CD4-positive, alpha-beta T cell treated with Interleukin-4 for 4 hours (primary cell): ENCODE results near the gene AP1AR.

Experiments
- DNase-seq: peaks from one replicate; pipeline ENCODE4 v3.0.0-alpha.2; 2020

Gene AP1AR

GRCh38 chr4:112225157-112225556 lies 6.4 kb upstream of the AP1AR start:
- no peak for DNase-seq

GRCh38 chr4:112230879-112231778 lies 458 bp upstream of the AP1AR start:
- peak; percentile 94 for DNase-seq

- peak; percentile 69 for DNase-seq
These were observed 3.5 kb downstream of the AP1AR start for GRCh38 chr4:112234952-112235609.

GRCh38 chr4:112236040-112236439 lies 4.5 kb downstream of the AP1AR start:
- DNase-seq, result no peak

- no peak for DNase-seq
These were observed 7.2 kb downstream of the AP1AR start for GRCh38 chr4:112238833-112239232.

DNA sequence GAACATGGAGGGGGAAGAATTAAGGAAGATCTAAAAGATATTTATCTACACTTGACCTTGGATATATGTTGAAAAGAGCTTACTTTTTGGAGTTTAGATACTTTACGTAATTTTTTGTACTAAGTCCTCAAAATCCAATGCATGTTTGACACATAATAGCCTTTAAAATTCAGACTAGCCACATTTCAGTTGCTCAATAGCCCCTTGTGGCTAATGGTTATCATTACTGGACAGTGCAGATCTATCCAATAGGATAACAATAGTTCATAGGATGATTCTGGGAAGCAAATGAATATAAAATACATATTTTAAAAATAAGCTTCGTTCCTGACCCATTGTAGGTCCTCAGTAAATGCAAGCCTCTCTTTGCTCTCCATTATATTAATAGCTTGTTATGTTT lies 13.8 kb downstream of the AP1AR start:
- no peak for DNase-seq

- DNase-seq, result no peak
These were observed 15.4 kb downstream of the AP1AR start for GRCh38 chr4:112247021-112247420.

- DNase-seq, result no peak
These were observed 19.5 kb downstream of the AP1AR start for GRCh38 chr4:112251019-112251643.

- no peak for DNase-seq
These were observed 20.6 kb downstream of the AP1AR start for GRCh38 chr4:112252234-112252633.

GRCh38 chr4:112253382-112254000 lies 21.9 kb downstream of the AP1AR start:
- DNase-seq, result no peak

GRCh38 chr4:112257098-112257497 lies 25.5 kb downstream of the AP1AR start:
- DNase-seq, result no peak

DNA sequence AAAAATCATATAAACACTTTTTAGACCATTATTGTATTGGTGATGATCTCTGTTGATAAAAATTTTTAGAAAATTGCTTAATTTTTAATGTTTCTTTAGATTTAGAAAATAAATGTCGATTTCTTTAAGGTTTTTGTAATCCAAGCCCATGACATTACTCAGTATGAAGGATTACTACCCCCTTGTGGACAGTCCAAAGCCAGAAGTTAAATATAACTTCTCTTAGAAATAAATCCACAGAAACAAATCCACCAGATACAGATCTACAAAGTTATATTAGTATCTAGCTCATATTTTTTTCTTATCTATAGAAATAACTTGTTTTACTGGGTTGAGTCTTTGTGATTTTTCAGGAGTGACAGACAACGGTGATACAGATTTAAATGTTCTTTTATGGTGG lies 35.2 kb downstream of the AP1AR start:
- DNase-seq, result peak; percentile 27

- DNase-seq, result no peak
These were observed 38.5 kb downstream of the AP1AR start for GRCh38 chr4:112270051-112270450.

DNA sequence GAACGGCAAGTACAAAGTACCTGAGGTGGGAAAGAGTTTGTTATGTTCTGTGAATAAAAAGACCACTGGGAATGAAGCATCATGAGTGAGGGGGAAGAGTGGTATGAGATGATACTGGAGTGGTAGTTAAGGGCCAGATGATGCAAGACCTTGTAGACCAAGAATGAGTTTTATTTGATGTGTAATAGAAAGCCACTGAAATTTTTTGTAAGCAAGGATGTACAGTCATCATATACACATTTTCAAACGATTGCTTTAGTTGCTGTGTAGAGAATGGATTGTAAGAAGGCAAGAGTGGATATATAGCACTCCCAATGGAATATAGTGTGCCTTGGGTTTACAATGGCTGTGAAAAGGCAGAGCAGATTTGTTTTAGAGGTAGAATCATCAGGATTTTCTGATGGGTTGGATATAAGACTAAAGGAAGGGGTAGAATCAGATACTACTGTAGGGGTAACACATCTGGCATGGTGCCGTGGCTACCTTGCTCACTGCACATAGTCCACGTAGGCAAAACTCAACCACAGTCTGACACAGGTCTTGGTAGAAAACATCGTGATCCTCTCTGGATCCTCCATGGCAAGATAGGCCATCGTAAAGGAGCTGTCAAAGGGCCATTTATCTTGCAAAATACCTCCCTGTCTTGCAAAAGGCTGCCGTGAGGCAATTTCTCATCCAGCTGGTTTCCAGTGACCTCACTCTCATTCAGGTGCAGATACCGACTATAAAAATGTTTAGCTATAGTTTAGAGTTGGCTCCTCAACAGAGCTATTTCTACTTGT lies 39.2 kb downstream of the AP1AR start:
- DNase-seq, result no peak

GRCh38 chr4:112272292-112272691 lies 40.7 kb downstream of the AP1AR start:
- DNase-seq, result no peak

DNA sequence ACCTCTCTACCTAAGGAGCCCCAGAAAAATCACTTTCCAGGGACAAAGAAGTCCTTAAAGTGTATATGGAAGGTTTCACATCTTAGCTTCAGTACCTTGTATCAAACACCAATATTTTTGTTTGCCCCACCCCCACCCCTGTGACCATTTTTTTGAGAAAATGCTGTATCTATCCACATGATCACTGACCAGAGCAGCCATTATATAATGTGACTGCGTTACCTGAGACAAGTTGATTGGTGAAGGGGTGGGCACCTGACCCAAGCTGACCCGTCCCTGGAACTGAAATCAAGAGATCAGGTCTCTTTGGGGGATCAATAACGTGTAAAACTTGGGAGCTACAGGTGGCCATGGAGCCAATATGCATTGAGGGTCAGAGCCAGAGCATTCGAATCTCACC lies 43.4 kb downstream of the AP1AR start:
- DNase-seq, result no peak

DNA sequence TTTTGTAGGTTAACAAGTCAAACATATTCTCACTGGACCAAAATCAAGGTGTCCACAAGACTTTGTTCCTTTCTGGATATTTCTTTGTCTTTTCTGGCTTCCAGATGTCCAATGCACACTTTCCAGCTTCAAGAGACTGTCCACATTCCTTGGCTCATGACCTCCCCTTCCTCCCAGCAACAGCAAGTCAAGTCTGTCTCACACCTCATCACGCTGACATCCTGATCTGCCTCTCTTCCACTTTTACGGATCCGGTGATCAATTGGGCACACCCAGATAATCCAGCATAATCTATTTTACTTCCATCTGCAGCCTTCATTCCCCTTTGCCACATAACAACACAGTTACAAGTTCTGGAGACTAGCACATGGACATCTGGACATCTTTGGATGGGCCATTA lies 44.5 kb downstream of the AP1AR start:
- DNase-seq, result no peak

GRCh38 chr4:112277220-112277619 lies 45.6 kb downstream of the AP1AR start:
- DNase-seq, result no peak

DNA sequence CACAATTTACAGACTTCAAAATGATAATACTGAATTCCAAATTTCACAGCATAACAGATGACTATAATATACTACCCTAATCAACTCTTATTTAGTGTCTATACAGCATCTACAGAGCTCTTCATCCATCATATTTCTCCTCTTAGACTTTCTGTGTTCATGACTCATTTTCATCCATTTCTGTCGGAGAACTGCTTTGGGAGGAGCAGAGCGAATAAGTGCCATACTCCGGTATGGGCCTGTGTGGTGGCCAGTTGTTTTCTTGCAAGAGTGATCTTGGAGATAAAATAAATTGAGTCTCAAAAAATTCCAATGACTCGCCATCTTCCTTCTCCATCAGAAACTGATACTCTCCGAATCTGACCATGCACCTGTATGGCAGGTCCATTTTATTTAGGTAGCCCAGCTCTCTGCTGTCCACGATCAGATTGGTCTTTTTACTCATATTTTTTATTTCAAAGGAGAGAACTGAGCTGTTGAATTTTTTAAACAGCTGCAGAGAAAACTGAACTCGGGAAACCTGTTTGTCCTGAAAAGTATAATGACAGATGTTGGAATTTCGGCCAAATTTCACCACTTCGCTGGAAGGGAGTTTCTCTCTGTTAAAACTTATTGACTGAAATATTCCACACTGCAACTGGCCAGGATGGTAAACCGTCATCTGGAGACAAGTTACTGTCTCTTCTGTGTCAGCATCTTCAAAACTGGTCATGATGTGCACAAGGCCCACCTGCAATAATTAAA lies 46.3 kb downstream of the AP1AR start:
- no peak for DNase-seq

DNA sequence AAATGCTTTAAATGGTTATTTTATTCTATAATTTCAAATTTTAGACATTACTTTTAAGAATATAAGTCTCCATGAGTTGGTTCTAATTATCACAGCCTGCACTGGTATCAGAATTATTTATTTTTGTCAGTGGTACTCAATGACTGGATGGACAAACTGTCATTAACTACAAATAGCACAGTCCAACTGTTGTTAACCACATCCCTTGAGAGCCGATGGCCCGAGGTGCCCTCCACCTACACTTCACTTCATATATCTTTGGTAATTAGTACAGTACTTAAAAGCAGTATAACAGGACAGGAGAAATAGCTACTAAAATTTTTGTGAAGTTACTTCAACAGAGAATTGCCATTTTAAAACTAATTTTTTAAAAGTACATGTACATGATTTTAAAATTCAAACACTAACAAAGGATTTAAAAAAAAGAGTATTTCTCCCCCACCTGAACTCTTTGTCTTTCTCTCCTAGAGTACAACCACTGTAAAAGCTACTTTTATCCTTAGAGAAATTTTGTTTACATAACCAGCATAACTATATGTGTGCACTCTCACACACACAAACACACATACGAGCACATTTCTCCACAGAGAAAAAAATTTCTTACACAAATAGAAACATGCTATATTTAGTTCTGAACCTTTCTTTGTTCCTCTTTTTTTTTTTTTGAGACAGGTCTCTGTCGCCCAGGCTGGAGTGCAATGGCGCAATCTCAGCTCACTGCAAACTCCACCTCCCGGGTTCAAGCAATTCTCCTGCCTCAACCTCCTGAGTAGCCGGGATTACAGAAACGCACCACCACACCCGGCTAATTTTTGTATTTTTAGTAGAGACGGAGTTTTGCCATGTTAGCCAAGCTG lies 47.7 kb downstream of the AP1AR start:
- no peak for DNase-seq

DNA sequence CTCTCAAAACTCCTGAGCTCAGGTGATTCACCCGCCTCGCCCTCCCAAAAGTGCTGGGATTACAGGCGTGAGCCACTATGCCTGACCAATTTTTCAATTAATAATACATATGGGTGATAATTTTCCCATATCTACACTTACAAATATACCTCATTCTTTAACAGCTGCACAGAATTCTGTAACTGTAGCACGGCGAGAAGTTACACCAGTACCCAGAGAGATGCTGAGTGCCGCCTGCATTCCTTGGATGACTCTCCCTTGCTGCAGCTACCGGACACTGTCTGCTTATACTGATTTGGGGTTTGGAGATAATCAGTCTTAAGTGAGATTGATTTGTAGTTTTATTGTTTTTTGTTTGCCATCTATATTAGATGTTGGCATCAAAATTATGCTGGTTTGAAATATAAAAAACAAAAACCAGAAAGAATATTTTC lies 48.3 kb downstream of the AP1AR start:
- DNase-seq, result no peak
